BJ (cell line): ENCODE measurements around the gene PGAP6. TPM values are rescaled to one million over a fixed set of nuclear protein-coding genes. Genes with fewer than 3 reads are reported as not detected.

Source experiments
- CTCF ChIA-PET: fragments of 350-600 bp; formaldehyde crosslinking; extraction: SDS; loops from one replicate; lab custom pipeline; 2021; ENCODE audit warnings: antibody characterized with exemption, inconsistent platforms; lab: Yijun Ruan, JAX
- POLR2A ChIA-PET: fragments of 300-600 bp; sonication (Branson Sonifier 250); formaldehyde crosslinking; extraction: SDS; loops from one replicate; lab custom pipeline; 2021; ENCODE audit warnings: antibody characterized with exemption; lab: Charles Lee
- DNase-seq: peaks from one replicate; pipeline ENCODE4 v3.0.0-alpha.2; 2011; ENCODE audit warnings: low read depth
- H3K27me3 ChIP-seq: 2 replicates; pipeline ENCODE4 v1.6.0; 2011; ENCODE audit warnings: low read length; ENCODE audit not compliant: control insufficient read depth, insufficient read depth
- H3K36me3 ChIP-seq: 2 replicates; pipeline ENCODE4 v1.5.1; 2011; ENCODE audit warnings: low read length; ENCODE audit not compliant: control insufficient read depth, insufficient read depth
- H3K4me3 ChIP-seq: 2 replicates; pipeline ENCODE4 v1.5.1; 2011; ENCODE audit warnings: low read depth, mild to moderate bottlenecking, control low read depth, low read length
- CTCF ChIP-seq: IDR thresholded peaks from 2 replicates; pipeline ENCODE4 v1.5.1; 2011; ENCODE audit warnings: low read depth, mild to moderate bottlenecking, control low read depth, inconsistent platforms, low read length, moderate library complexity; ENCODE audit not compliant: insufficient read depth
- polyA plus RNA-seq: library from polyadenylated mRNA; depleted of rRNA; stranded (reverse); fragments of >200 nt; gene quantifications from 2 replicates; pipeline ENCODE4 v1.2.3, GENCODE V29; 2011

PGAP6 gene
- polyA plus RNA-seq, 1 experiment = 131 TPM

- peaks cover 43% of the 10 kb centered on the region for H3K36me3 ChIP-seq
- TF ChIP-seq CTCF = no peak
- POLR2A ChIA-PET = no interaction called here
- no peaks in the 10 kb centered on the region for H3K27me3 ChIP-seq
- H3K4me3 ChIP-seq = no peak overlapping the region
- CTCF ChIA-PET = interaction anchor here (1.0 to 1.9 kb wide), 3 partner anchors 9 to 27 kb away, joined by 3 to 10 read pairs (median 4); no protein-coding TSS in a partner anchor
- no peak for DNase-seq
Observed at GRCh38 chr16:370979-371514, 10.7 kb downstream of the PGAP6 start.

- Histone ChIP-seq H3K27me3 (no peaks in the 10 kb centered on the region), H3K4me3 (peak within 1 kb of the TSS; percentile 42), H3K36me3 (peaks cover 42% of the 10 kb centered on the region)
- DNase-seq = peak; percentile 71
- TF ChIP-seq CTCF = no peak
- ChIA-PET CTCF (interaction anchor here (1.0 to 1.9 kb wide), 3 partner anchors 8 to 27 kb away, joined by 3 to 10 read pairs (median 4); no protein-coding TSS in a partner anchor), POLR2A (no interaction called here)
Observed at GRCh38 chr16:370443-370842, 11.3 kb downstream of the PGAP6 start, which contains the start of gene MRPL28. Gene MRPL28 (minus strand): TSS chr16:370538. CDS start chr16:370218, 320 bp downstream.

DNA sequence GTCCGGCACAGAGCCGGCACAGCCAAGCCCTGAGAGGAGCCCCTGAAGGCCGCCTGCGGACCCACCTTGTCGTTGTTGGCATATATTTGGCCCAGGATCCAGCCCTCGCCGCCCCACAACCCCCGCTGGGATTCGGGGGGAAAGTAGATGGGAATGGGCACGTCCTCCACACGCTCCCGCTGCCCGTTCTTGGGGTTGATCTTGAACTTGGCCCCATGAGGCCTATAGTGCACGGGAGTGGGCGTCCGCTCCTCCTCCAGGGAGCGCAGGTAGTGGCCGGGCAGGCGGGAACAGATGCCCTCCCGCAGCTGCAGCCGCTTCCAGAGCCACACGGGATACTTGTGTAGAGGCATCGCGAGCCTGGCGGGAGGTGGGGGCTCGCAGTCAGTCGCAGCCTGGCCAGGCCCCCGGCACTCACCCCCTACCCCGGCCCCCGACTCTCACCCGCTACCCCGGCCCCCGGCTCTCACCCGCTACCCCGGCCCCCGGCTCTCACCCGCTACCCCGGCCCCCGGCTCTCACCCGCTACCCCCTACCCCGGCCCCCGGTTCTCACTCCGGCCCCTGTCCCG, 11.8 kb downstream of the PGAP6 start:
- Histone ChIP-seq H3K4me3 (peak overlapping the region; percentile 42), H3K27me3 (no peaks in the 10 kb centered on the region), H3K36me3 (peaks cover 38% of the 10 kb centered on the region)
- ChIA-PET POLR2A (no interaction called here), CTCF (interaction anchor here (1.0 to 1.9 kb wide), 2 partner anchors 8 to 28 kb away, joined by 3 to 10 read pairs; no protein-coding TSS in a partner anchor)
- no peak for DNase-seq
- no peak for TF ChIP-seq CTCF

- ChIA-PET POLR2A (no interaction called here), CTCF (no interaction called here)
- peaks cover 34% of the 10 kb centered on the region for H3K36me3 ChIP-seq
- DNase-seq = no peak
- TF ChIP-seq CTCF = no peak
- H3K4me3 ChIP-seq = peak overlapping the region; percentile 42
- no peaks in the 10 kb centered on the region for H3K27me3 ChIP-seq
Observed at GRCh38 chr16:369275-369865, 12.4 kb downstream of the PGAP6 start.

DNA sequence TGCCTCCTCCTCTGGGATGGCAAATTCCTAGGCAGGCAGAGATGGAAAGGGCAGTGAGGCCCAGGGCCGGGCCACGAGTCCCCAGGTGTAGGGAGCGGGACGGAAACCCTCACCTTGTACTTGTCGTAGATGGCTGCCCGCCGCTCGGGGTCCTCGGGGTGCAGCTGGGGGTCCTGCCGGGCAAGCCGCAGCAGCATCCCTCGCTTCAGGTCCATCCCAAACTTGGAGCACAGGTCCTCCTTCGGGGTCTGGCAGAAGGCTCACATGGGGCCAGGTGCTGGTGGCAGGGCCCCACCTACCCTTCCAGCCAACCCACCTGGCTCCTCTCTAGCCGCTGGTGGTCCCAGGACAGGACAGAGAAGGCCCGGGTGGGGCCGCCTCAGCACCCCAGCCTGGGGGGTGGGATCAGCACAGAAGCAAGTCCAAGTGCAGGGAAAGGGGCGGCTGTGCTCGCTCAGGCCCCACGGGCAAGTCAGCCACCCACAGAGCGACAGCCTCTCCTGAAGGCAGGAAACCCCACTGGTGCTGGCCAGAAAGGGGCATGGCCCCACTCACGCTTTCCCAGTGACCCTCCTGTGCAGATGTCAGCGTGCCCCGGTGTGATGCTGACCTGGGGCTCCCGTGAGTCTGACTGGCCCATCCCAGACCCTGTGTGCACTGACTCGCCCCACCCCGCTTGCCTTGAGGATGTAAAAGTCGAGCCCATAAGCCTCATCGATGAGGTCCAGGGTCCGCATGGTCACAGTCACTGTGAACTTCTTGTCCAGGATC, 13.2 kb downstream of the PGAP6 start:
- CTCF ChIA-PET = no interaction called here

More for the DNA sequence above, 13.2 kb downstream of the PGAP6 start:
- POLR2A ChIA-PET = no interaction called here
- Histone ChIP-seq H3K27me3 (no peaks in the 10 kb centered on the region), H3K4me3 (no peak overlapping the region), H3K36me3 (peaks cover 31% of the 10 kb centered on the region)
- TF ChIP-seq CTCF = no peak
- no peak for DNase-seq
